ENCODE results near the gene TRPT1.

TRPT1 gene

GRCh38 chr11:64225608-64226506, at the start of gene TRPT1, which contains the start of gene NUDT22:
Gene TRPT1 (minus strand): TSS chr11:64226186. CDS start chr11:64225860, 326 bp downstream.
Gene NUDT22 (plus strand): TSS chr11:64226274. CDS start chr11:64226653, 379 bp downstream.
- peak; percentile 52 for DNase-seq

GRCh38 chr11:64275031-64275800, 49.2 kb upstream of the TRPT1 start:
- no peak for DNase-seq

- DNase-seq = peak; percentile 99
Measured at GRCh38 chr11:64269540-64270220, 43.7 kb upstream of the TRPT1 start.

GRCh38 chr11:64268893-64269539, 43.0 kb upstream of the TRPT1 start:
- DNase-seq = no peak

- peak; percentile 25 for DNase-seq
Measured at GRCh38 chr11:64268025-64268892, 42.3 kb upstream of the TRPT1 start.

- no peak for DNase-seq
Measured at GRCh38 chr11:64267207-64267945, 41.4 kb upstream of the TRPT1 start.

- no peak for DNase-seq
Measured at GRCh38 chr11:64266339-64266738, 40.4 kb upstream of the TRPT1 start.

DNA sequence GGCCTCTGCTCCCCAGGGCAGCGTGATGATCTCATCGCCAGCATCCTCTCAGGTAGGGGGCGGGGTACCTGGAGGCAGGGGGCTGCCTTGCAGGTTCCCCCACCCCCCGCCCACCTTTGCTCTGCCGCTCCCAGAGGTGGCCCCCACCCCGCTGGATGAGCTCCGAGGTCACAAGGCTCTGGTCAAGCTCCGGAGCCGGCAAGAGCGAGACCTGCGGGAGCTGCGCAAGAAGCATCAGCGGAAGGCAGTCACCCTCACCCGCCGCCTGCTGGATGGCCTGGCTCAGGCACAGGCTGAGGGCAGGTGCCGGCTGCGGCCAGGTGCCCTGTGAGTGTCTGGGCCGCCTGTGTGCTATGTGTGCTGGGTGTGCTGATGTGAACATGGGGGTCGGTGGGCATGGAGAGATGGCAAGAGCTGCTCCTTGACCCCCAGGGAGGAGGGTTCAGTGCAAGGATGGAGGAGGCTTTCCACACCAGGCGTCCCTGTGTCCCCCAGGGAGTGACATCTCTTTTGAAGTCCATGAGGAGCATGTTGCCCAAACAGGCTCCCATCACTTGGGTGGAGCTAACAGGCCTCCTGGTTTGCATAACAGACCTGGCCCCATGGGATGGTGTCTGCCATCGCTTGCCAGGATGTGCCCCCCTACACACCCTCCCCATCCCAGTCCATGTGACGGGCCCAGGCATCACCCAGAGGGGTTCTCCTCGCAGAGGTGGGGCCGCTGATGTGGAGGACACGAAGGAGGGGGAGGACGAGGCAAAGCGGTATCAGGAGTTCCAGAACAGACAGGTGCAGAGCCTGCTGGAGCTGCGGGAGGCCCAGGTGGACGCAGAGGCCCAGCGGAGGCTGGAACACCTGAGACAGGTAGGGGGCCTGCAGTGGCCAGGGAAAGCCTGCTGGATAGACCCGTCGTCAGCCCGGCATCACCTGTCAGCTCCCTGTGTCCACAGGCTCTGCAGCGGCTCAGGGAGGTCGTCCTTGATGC, 39.5 kb upstream of the TRPT1 start:
- DNase-seq = no peak

DNA sequence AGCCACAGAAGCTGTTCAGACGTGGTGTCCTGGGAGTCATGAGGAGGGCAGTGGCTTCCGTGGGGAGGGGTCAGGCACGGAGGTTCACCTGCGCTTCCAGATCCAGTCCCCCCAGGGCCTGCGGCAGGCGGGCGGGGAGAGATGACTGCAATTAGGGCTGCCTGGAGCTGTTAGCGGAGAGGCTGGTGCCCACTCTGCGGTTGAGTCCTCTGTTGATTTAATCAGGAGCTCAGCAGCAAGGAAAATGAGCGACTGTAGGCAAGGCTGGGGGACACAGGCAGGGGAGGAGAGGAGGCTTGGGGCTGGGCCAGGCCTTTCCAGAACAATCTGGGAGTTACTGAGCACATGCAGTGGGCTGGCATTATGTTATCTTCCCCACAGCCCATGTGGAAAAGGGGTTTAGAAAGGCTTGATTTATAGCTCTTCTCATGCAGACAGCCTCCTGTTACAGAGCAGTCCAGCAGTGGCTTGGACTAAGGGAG, 38.4 kb upstream of the TRPT1 start:
- DNase-seq = no peak

GRCh38 chr11:64263947-64264317, 37.9 kb upstream of the TRPT1 start:
- DNase-seq = no peak

DNA sequence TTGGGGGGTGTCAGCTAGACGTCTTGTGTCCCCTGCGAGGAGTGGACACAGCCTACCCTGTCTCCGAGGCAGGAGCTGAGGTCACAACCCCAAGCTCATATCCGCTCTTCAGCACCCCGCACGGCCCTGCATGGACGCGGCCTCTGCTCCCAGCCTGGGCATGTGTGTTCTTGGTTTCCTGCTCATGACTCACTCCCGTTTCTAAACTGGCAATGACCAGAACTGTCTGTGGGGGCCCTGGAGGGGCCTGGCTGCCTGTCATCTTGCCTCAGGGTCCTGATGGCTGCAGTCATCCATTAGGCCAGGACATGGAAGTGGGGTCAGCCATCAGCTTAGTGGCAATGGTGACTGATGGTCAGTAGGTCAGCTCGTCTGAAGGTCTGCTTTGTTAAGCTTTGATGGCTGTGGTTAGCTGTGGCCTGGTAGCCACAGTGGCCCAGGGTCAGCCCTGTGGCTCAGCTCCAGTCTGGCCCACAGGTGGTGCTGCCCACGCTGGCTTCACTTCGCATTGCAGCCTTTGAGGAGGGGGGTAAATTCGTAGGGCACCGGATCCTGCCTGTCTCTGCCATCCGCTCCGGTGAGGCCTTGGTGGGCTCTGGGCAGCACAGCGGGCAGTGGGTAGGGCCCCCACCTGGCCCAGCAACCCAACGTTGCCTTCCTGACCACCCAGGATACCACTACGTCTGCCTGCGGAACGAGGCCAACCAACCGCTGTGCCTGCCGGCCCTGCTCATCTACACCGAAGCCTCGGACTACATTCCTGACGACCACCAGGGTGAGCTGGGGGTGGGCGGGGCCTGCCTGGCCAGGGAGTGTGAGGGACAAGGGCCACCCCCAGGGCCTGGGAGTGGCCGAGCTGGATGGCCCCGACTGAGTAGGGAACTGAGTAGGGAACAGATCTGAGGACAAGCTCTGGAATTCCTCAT, 37.3 kb upstream of the TRPT1 start:
- DNase-seq = no peak

GRCh38 chr11:64262271-64263002, 36.5 kb upstream of the TRPT1 start:
- DNase-seq = no peak

DNA sequence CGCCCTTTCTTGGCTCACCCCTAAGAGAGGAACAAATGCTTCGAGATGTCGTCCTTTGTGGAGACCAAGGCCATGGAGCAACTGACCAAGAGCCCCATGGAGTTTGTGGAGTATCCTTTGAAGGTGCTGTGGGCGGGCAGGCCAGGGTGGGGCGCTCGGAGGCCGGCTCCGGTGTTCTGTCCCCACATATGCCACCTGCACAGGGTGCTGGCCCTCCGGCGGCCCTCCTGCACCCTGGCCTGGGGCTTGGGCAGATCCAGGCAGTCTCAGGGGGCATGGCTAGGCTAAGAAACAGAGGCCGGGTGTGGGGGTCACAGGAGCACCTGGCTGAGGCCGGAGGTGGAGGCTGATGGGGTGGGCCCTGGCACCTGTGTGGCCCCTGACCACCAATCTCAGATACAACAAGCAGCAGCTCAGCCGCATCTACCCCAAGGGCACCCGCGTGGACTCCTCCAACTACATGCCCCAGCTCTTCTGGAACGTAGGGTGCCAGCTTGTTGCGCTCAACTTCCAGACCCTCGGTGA, 35.6 kb upstream of the TRPT1 start:
- DNase-seq = no peak

GRCh38 chr11:64260147-64260708, 34.2 kb upstream of the TRPT1 start:
- DNase-seq = no peak

DNA sequence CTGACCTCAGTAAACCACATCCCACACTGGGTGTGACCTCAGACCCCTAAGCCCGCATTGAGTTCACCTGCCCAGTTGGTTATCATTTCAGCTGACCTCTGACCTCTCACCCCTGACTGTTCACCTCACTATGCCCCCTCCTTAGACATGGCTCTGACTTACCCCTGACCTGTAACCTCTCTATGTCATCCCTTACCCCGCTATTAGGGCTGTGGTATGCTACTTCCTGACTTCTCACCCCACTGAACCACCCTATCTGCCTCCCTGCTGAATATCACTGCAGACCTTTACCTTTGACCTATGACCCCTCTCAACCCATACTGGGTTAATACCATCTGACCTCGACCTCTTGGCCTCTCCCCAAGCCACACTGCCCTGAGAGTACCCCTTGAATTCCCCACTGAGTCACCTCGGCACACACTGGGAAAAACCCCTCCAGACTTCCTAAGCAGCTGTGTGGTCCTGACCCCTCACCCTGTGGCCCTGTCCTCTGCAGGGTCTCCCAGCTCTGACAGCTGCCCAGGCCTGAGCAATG, 33.6 kb upstream of the TRPT1 start:
- no peak for DNase-seq

DNA sequence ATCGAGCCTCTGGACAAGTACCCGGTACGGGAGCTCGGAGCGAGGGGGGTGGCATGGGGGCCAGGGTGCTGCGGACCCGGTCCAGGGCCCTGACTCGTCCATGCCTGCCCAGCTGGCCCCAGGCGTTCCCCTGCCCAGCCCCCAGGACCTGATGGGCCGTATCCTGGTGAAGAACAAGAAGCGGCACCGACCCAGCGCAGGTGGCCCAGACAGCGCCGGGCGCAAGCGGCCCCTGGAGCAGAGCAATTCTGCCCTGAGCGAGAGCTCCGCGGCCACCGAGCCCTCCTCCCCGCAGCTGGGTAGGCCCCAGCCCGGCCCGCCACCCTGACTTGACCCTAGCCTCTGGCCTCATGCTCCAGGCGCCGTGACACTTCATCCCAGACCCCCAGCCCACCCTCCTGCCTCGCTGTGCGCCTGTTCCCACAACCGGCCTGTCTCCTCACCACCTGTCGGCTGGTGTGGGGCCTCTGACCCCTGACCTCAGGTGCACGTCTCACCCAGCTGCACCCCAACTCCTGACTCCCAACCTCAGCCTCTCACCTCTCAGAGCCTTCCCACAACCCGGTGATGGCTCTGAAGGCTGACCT, 33.1 kb upstream of the TRPT1 start:
- no peak for DNase-seq
